Lower leg skin (tissue), 4 donors: Measurements from ENCODE around the gene ITM2B. TPM values are rescaled to one million over a fixed set of nuclear protein-coding genes. Genes with fewer than 3 reads are reported as not detected.

Source experiments
- DNase-seq, 2 donors: peaks; one replicate each; pipeline ENCODE4 v3.0.0-alpha.2; 2019; ENCODE audit warnings: low spot score in 2 of 2
- H3K4me3 ChIP-seq: fragments of 200-600 bp; sonication (generic); 2 replicates; pipeline ENCODE4 v1.5.1; 2017; ENCODE audit warnings: mild to moderate bottlenecking, low read depth; ENCODE audit not compliant: poor library complexity, severe bottlenecking
- CTCF ChIP-seq, 3 donors: fragments of 450-650 bp; IDR thresholded peaks; one replicate each; pipeline ENCODE4 v1.5.1; 2016; ENCODE audit warnings: antibody characterized with exemption in 3 of 3, mild to moderate bottlenecking in 3 of 3, moderate library complexity in 2 of 3
- POLR2A ChIP-seq, 2 donors: fragments of 450-650 bp; IDR thresholded peaks; one replicate each; pipeline ENCODE4 v1.6.1; 2016 to 2017; ENCODE audit warnings: antibody characterized with exemption in 2 of 2, mild to moderate bottlenecking in 1 of 2, moderate library complexity in 1 of 2
- WGBS, 2 donors: methylation state at CpG; one replicate each; pipeline ENCODE4 v1.1.5; 2018; 5-methylcytosine and 5-hydroxymethylcytosine counted together
- intact Hi-C: fragments of 100-400 bp; cut with DNase I; formaldehyde crosslinking; loops from one replicate; pipeline ENCODE4 v1.15.0; 2023; ENCODE audit warnings: low total_unique reads
- total RNA-seq, 4 donors: library from RNA; depleted of rRNA; stranded (reverse); fragments of >200 nt; gene quantifications; one replicate each; pipeline ENCODE4 v1.1.0, GENCODE V29; 2016

Gene ITM2B
- total RNA-seq, 4 donors from 2014 or later: 749 to 856 (median 792) TPM

- 49 to 67% methylated on average over 1 of the region's 1 CpG for WGBS, 2 donors
These were observed 22.9 kb downstream of the ITM2B start for GRCh38 chr13:48255954-48256353.

GRCh38 chr13:48258002-48258401 lies 25.0 kb downstream of the ITM2B start:
- TF ChIP-seq POLR2A (IDR thresholded peaks at IDR 0.05) (no peak), CTCF (IDR thresholded peaks at IDR 0.05) (no peak)
- DNase-seq: no peak
- H3K4me3 ChIP-seq: no peak overlapping the region
- intact Hi-C loops: no loop called here

More at GRCh38 chr13:48255954-48256353, 22.9 kb downstream of the ITM2B start:
- H3K4me3 ChIP-seq: no peak overlapping the region
- intact Hi-C loops: no loop called here
- TF ChIP-seq POLR2A (IDR thresholded peaks at IDR 0.05) (no peak), CTCF (IDR thresholded peaks at IDR 0.05) (no peak)
- no peak for DNase-seq

- no peak overlapping the region for H3K4me3 ChIP-seq
- intact Hi-C loops: no loop called here
- TF ChIP-seq CTCF (IDR thresholded peaks at IDR 0.05) (no peak), POLR2A (IDR thresholded peaks at IDR 0.05) (no peak)
- no peak for DNase-seq
- 79 to 84% methylated on average over 3 of the region's 3 CpGs for WGBS, 2 donors
These were observed 25.4 kb downstream of the ITM2B start for GRCh38 chr13:48258430-48258829.

- no peak for DNase-seq
- WGBS, 2 donors: 75 to 79% methylated on average over 4 of the region's 4 CpGs
- H3K4me3 ChIP-seq: no peak overlapping the region
- no peak for TF ChIP-seq POLR2A (IDR thresholded peaks at IDR 0.05)
- no peak for TF ChIP-seq CTCF (IDR thresholded peaks at IDR 0.05)
- intact Hi-C loops: no loop called here
These were observed 28.0 kb downstream of the ITM2B start for GRCh38 chr13:48260970-48261369.

- intact Hi-C loops: no loop called here
These were observed 30.2 kb downstream of the ITM2B start for GRCh38 chr13:48263196-48263595.

More at GRCh38 chr13:48263196-48263595, 30.2 kb downstream of the ITM2B start:
- TF ChIP-seq CTCF (IDR thresholded peaks at IDR 0.05): no peak
- no peak for TF ChIP-seq POLR2A (IDR thresholded peaks at IDR 0.05)
- no peak overlapping the region for H3K4me3 ChIP-seq
- DNase-seq: no peak
- WGBS, 2 donors: 88 to 100% methylated on average over 1 of the region's 1 CpG
